ENCODE results near the gene LRRC3.
"Not testable (repeated sequence)": the region's sequence is repeated elsewhere in the genome, so short reads cannot be mapped to it uniquely, and the experiment has no call there.

The LRRC3 gene

GRCh38 chr21:44499211-44499560 lies 43.9 kb downstream of the LRRC3 start:
- no peak for DNase-seq

DNA sequence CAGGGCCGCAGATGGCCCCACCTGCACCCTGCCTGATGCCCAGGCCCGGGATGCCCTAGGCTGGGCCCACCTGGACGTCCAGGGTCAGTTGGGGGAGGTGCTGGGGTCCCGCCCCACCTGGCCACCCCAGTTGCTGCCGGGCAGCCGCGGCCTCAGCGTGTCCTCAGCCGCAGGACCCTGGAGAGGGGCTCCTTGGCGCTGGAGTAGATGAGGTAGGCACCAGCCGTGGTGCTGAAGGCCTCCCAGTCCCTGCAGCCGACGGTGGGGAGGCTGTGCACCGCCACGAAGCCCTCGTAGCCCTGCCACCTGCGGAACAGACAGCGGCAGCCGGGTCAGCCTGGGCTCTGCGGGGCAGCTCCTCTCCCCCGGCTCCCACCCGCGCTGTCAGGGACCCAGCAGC lies 44.3 kb downstream of the LRRC3 start:
- no peak for DNase-seq

DNA sequence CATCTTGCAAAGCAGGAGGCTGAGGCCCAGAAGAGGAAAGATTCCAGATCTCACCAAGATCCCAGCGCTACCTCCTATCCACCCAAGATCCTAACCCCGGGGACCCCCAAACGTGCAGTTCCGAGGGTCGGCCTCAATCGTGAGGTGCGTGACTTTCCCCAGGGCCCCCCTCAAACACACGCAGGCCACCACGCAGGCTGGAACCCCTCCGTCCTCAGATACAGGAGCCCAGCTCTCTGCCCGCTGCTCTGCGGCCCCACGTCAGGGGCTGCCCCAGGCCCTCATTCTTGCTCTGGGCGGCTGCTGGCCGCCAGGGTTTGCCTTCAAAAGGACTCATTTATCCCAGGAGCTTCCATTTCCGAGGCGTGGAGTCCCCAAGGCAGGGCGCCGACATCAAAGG lies 44.8 kb downstream of the LRRC3 start:
- no peak for DNase-seq

- DNase-seq: no peak
Observed at GRCh38 chr21:44502171-44502958, 47.1 kb downstream of the LRRC3 start.

- DNase-seq: not testable (repeated sequence)
Observed at GRCh38 chr21:44503006-44503889, 47.9 kb downstream of the LRRC3 start.

- no peak for DNase-seq
Observed at GRCh38 chr21:44503901-44504399, 48.6 kb downstream of the LRRC3 start.

GRCh38 chr21:44505673-44506278 lies 50.5 kb downstream of the LRRC3 start:
- no peak for DNase-seq

DNA sequence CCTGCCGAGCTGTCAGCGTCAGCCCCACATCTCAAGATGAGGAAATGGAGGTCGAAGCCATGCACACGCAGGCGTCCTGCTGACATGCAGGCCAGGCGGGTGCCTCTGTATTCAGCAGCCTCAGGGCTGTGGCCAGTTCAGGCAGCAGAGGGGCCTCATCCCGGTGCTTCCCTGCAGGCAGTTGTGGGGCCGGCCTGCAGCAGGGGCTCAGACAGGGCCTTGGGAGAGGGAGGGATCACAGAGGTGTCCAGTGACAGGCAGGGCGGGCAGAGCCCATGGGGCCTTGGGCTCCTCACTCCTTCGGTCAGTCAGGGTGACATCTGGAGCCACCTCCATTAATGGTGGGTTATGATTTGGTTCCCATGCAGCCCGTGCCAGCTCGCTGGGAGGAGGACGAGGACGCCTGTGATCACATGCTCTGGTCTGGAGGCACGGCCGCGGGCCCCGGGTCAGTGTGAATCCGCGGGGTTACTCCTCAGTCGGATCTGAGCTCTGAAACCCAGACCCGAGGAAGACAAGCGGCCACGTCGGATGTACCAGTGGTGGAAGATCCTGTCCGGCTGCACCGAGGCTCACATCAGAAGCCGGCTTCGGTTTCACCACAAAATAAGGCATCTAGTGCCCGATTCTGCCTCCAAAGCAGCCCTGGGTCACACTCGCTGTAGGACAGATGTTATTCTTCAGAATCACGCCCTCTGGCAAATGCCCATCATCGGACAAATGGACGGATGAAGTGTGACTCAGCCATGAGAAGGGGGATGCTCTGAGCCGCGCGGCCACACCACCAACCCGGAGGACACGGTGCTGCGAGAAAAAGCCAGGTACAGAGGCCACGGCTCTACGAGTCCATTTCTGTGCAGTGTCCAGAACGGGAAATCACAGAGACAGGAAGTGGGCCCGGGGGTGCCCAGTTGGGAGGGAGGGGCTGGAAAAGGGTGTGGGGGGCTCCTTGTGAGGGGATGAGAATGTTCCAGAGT lies 51.3 kb downstream of the LRRC3 start:
- no peak for DNase-seq

GRCh38 chr21:44507673-44508425 lies 52.5 kb downstream of the LRRC3 start:
- no peak for DNase-seq

DNA sequence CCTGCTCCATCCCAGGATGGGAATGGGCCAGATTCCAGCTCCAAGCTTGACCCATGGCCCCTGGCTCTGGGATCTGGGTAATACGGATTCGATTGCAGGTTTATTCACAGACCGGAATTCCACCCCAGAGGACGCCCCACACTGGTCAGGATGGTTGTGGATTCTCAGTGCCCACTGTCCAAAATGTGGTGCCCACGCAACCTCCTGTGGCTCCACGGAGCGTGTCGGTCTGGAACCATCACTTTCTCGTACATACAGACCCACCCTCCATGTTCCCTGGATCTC lies 53.1 kb downstream of the LRRC3 start:
- no peak for DNase-seq

DNA sequence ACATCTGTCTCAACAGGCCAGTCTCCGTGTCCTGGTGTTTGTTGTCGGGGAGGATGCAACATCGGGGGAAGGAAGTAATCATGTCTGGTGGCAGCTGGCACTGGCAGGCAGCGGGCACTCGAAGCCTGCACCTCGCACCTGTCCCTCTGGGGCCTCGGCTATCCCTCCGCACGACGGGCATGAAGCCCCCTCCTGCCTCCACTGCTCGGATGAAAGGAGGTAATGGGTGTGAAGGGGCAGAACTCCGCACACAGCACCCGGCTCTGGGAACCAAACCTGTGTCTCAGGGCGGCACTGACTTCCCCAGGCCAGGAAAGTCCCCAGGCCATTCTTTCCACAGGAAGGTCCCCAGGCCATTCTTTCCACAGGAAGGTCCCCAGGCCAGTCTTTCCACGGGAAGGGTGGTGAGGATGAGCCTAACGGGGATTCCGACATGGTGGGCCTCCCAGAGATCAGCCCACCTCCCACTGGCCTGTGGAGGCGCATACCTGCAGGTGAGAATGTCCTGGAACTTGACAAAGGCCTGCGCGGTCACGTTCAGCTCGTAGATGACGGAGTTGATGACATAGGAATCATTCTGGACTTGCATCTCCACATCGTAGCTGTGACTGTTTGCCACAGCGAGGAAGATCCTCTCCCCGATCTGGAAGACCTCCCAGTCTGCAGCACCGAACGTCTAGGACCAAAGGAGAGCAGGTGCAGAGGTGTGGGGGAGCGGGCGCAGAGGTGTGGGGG lies 53.6 kb downstream of the LRRC3 start:
- DNase-seq: no peak

- no peak for DNase-seq
Observed at GRCh38 chr21:44509539-44509938, 54.2 kb downstream of the LRRC3 start.

- DNase-seq: no peak
Observed at GRCh38 chr21:44510109-44510507, 54.8 kb downstream of the LRRC3 start.

- no peak for DNase-seq
Observed at GRCh38 chr21:44510508-44511218, 55.4 kb downstream of the LRRC3 start.

DNA sequence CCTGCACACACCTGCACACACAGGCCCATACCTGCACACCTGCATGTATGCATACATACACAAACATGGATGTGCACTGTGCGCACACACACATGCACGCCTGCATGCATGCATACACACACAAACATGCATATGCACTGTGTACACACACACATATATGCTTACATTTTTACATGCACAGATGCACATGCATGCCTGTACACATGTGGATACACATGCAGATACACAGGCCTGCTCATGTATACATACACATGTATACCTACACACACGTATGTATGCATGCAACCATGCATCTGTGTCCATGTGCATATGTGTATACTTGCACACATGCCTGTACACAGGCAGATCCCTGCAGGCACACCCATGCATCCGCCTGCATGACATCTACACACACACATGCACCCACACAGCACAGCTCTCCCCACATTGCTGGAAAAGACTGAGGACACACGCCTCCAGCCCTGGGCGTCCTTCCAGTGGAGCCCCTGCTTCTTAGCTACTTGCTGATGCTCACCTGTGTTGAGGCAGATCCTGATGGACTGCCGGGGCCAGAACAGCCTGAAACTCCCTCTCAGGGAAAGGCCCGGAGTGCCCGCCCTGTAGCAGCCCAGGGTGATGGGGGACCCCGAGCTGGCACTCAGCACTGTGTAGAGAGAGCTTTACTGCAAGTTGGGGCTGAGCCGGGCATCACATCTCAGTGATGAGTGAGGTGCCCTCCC lies 56.1 kb downstream of the LRRC3 start:
- DNase-seq: no peak
